Jurkat, Clone E6-1 (cell line): ENCODE data around the gene GOLGA6L6. TPM values are rescaled to one million over a fixed set of nuclear protein-coding genes. Genes with fewer than 3 reads are reported as not detected.
"Not testable (repeated sequence)": the region's sequence is repeated elsewhere in the genome, so short reads cannot be mapped to it uniquely, and the experiment has no call there.

ENCODE experiments used
- DNase-seq: peaks from one replicate; pipeline ENCODE4 v3.0.0-alpha.2; 2011; ENCODE audit warnings: low read depth, low spot score
- H3K4me3 ChIP-seq: 2 replicates; pipeline ENCODE4 v1.5.1; 2011; ENCODE audit warnings: mild to moderate bottlenecking, low read length, control low read depth, moderate library complexity
- polyA plus RNA-seq: library from polyadenylated mRNA; unstranded; fragments of >200 nt; gene quantifications from one replicate; pipeline ENCODE4 v1.2.1, GENCODE V29; 2012; ENCODE audit warnings: missing spikeins; ENCODE audit not compliant: insufficient read length, insufficient read depth

Gene GOLGA6L6, protein sequence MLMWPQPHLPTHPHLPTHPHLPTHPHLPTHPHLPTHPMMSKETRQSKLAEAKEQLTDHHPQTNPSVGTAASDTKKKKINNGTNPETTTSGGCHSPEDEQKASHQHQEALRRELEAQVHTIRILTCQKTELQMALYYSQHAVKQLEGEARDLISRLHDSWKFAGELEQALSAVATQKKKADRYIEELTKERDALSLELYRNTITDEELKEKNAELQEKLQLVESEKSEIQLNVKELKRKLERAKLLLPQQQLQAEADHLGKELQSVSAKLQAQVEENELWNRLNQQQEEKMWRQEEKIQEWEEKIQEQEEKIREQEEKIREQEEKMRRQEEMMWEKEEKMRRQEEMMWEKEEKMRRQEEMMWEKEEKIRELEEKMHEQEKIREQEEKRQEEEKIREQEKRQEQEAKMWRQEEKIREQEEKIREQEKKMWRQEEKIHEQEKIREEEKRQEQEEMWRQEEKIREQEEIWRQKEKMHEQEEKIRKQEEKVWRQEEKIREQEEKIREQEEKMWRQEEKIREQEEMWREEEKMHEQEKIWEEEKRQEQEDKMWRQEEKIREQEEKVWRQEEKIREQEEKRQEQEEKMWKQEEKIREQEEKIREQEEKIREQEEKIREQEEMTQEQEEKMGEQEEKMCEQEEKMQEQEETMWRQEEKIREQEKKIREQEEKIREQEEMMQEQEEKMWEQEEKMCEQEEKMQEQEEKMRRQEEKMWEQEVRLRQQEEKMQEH
- not detected for polyA plus RNA-seq

DNA sequence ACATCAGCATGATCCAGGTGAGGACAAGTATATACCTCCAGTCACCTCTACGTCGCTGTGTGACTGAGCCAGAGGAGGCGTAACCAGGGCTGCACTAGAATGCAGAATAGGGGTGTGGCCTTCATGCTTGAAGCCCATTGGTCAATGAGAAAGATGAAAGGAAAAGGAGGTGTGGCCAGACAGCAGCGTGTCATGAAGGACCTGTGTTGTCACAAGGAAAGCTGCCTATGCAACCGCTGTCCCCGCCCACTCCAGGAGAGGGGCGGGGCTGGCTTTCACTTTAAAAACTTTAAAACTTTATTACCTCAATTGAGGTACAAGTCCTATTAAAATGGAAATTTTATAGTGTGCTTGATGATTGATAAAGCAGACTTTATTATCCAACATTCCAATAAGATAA lies at the start of gene GOLGA6L6:
TSS of gene GOLGA6L6 (minus strand) at position 101 of the 400 bp plus-strand sequence. CDS start at position 10, 91 bp downstream.
- not testable (repeated sequence) for DNase-seq, H3K4me3 ChIP-seq

GRCh38 chr15:20590069-20590468 lies 48.5 kb upstream of the GOLGA6L6 start:
- not testable (repeated sequence) for H3K4me3 ChIP-seq, DNase-seq

- H3K4me3 ChIP-seq, DNase-seq: not testable (repeated sequence)
Measured at GRCh38 chr15:20586821-20587220, 45.2 kb upstream of the GOLGA6L6 start.

DNA sequence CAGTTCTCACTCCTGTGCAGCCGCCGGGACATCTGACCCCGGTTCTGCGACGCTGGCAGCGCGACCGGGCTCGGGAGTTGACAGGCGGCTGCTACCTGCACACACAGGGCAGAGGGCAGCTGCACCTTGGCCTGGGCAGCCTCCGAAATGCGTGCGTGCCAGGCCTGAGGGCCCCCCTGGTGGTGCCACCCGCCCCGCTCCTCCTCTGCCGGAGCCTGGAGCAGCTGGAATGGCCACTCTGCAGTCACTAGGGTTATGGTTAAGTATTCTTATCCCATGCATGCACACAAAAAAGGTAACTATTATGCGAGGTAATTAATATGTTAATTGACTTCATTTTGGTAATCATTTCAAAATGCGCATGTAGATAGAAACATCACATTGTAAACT lies 41.1 kb upstream of the GOLGA6L6 start:
- H3K4me3 ChIP-seq, DNase-seq: not testable (repeated sequence)

DNA sequence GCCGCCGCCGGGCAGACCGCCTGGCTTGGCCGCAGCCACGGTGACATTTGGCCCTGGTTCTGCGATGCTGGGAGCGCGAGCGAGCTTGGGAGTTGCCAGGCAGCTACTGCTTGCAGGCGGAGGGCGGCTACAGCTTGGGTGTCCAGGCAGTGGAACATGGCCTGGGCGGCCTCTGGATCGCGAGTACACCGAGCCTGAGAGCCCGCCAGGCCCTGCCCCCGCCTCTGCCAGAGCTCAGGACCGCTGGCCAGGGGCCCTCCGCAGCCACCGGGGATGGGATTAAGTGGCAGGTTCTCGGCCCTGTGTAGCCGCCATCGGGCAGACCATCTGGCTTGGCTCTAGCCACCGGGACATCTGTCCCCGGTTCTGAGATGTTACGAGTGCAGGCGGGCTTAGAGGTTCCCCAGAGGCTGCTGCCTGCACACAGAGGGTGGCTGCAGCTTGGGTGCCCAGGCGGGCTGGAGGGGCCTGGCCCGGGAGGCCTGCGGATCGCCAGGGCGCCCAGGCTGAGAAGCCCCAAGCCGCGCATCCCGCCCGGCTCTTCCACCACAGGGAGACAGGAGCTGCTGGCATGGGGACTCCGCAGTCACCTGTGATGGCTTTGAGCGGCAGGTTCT lies 40.6 kb upstream of the GOLGA6L6 start:
- DNase-seq, H3K4me3 ChIP-seq: not testable (repeated sequence)

DNA sequence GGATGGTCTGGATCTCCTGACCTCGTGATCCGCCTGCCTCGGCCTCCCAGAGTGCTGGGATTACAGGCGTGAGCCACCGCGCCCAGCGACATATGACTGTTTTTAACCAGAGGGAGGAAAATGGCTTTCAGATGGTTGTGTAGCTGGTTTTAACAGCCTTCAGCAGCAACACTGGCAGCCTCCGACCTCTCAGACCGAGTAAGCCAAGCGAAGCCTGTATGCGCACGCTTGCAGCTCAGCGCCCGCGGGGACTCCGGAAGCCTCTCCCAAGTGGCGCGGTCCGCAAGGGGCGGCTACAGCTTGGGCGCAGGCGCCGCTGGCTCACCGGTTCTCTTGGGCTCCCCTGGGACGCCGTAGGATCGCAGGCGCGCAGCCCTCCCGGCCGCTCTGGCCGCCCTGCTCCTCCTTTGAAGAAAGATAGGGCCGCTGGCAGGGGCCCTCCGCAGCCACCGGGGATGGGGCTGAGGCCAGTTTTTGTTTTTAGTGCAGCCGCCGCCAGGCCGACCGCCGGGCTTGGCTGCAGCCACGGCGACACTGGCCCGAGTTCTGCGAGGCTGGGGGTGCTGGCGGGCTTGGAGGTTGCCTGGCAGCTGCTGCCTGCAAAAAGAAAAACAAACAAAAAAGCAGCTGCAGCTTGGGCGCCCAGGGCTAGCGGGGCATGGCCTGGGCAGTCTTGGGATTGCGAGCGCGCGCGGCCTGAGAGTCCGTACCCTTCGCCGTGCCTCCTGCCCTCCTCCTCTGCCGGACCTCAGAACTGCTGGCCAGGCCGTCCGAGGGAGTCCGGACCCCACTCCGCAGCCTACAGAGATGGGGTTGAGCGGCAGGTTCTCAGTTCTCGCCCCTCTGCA lies 39.9 kb upstream of the GOLGA6L6 start:
- DNase-seq, result not testable (repeated sequence)

DNA sequence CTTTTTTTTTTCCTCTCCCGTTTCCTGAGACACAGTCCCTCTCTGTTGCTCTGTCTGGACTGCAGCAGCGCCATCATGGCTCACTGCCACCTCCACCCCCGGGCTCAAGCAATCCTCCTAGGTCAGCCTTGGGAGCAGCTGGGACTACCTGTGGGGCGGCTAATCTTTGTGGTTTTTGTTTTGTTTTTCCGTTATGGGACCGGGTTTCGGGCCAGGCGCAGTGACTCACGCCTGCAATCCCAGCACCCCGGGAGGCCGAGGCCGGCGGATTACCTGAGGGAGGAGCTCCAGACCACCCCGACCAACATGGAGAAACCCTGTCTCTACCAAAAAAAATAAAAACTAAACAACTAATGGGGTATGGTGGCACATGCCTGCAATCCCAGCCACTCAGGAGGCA lies 38.1 kb upstream of the GOLGA6L6 start:
- H3K4me3 ChIP-seq, DNase-seq: not testable (repeated sequence)

More for the DNA sequence above, 39.9 kb upstream of the GOLGA6L6 start:
- not testable (repeated sequence) for H3K4me3 ChIP-seq

- not testable (repeated sequence) for H3K4me3 ChIP-seq, DNase-seq
Measured at GRCh38 chr15:20551289-20551688, 9.7 kb upstream of the GOLGA6L6 start.

GRCh38 chr15:20505926-20506658 lies 35.5 kb downstream of the GOLGA6L6 start:
- DNase-seq, H3K4me3 ChIP-seq: not testable (repeated sequence)

DNA sequence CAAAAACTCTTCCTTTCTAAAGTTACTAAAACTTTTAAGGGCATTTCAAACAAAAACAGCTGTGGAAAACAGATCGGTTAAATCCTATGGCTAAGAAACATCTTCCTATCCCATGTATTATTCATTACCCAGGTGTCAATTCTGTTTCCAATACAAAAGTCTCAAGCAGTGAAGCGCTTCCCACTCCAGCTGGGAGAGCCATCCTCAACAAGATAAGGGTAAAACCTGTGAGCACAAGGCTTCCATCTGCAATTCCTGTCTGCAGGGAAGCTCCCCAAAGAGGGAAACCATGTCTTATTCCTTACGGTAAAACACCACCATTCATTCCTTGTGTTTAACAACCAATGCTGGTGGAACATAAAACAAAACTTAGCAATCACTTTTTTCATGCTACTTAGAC lies 38.8 kb downstream of the GOLGA6L6 start:
- H3K4me3 ChIP-seq, DNase-seq: not testable (repeated sequence)

DNA sequence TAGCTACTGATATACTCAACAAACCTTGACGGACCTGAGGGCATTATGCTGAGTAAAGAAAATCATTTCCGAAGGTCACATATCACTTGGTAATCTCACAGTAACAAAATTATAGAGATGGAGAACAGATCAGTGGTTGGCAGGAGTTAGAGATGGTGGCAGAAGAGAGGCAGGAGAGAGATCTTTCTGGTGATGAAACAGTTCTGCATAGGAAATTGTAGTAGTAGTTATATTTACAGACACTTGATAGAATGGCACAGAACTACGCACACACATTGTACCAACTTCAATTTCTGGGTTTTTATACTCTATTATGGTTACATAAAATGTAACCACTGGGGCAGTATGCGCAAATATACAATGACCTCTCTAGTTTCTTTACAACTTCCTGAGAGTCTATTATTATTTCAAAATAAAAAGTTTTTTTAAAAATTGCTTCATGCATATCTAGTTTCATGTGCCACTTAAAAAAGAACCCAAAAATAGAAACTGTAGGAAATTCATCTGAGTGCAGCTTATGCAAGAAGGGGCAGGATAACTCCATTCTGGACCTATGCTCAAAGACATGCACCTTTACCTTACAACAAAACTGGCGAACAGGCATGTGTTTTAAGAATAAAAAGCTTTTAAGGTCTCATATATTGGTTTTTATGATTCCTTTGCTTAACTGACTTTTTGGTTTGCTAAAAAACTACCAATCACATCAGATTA lies 39.9 kb downstream of the GOLGA6L6 start:
- DNase-seq, H3K4me3 ChIP-seq: not testable (repeated sequence)

DNA sequence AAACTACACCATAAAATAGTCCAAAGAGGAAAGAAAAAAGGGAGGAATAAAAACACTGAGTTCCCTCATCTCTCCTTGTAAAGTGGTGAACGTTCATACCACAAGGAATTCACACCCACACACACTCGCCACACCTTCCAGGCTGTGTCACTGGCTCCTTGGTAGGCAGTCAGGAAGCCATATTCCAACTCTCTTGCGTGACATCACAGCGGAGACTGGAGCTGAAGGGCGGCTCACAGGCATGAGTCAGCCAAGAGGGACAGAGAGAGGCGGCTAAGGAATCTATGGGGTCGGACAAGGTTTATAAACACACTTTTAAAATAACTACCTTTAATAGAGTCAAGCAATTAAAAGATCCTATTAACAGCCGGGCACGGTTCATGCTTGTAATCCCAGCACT lies 43.8 kb downstream of the GOLGA6L6 start:
- not testable (repeated sequence) for DNase-seq, H3K4me3 ChIP-seq

DNA sequence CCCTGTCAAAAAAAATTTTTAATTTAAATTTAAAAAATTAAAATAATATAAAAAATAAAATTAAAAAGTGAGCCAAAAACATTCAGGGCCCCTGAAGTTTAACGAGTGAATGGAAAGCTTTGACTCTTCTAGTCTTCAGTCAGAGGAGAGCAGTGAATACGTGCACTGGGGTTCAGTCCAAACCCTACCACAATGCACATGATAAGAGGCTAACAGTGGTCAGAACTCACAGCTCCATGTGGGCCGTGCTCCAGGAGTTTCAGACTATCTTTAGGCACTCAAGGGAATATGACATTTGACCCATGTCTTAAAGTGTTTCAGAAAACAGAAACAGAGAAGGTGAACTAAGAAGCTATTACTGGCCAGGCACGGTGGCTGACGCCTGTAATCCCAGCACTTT lies 48.6 kb downstream of the GOLGA6L6 start:
- not testable (repeated sequence) for DNase-seq

DNA sequence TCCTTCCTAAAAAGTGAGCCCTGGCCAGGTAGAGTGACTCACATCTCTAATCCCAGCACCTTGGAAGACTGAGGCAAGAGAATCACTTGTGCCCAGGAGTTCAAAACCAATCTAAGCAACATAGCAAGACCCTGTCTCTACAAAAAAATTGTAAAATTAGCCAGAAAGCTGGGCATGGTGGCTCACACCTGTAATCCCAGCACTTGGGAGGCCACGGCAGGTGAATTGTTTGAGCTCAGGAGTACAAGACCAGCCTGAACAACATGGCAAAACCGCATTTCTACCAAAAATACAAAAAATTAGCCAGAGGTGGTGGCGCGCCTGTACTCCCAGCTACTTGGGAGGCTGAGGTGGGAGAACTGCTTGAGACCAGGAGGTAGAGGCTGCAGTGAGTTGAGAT lies 49.0 kb downstream of the GOLGA6L6 start:
- not testable (repeated sequence) for DNase-seq, H3K4me3 ChIP-seq

More for the DNA sequence above, 48.6 kb downstream of the GOLGA6L6 start:
- H3K4me3 ChIP-seq, result not testable (repeated sequence)

- not testable (repeated sequence) for DNase-seq, H3K4me3 ChIP-seq
Measured at GRCh38 chr15:20489320-20489719, 52.3 kb downstream of the GOLGA6L6 start.
